AG09309 (cell line): ENCODE results near the gene KRTAP10-7.
"Not testable (repeated sequence)": the region's sequence is repeated elsewhere in the genome, so short reads cannot be mapped to it uniquely, and the experiment has no call there.

Experiments
- DNase-seq: peaks from one replicate; pipeline ENCODE4 v3.0.0-alpha.2; 2010; ENCODE audit warnings: low read depth
- H3K4me3 ChIP-seq: 2 replicates; pipeline ENCODE4 v1.5.1; 2011; ENCODE audit warnings: mild to moderate bottlenecking, low read depth, low read length, moderate library complexity; ENCODE audit not compliant: control insufficient read depth
- TF ChIP-seq, protein P1 (sequence below): IDR thresholded peaks from 2 replicates; pipeline ENCODE4 v1.5.1; 2011; ENCODE audit warnings: mild to moderate bottlenecking, low read depth, low read length, inconsistent platforms; ENCODE audit not compliant: insufficient read depth, control insufficient read depth; ENCODE audit errors: missing control alignments

KRTAP10-7 gene

DNA sequence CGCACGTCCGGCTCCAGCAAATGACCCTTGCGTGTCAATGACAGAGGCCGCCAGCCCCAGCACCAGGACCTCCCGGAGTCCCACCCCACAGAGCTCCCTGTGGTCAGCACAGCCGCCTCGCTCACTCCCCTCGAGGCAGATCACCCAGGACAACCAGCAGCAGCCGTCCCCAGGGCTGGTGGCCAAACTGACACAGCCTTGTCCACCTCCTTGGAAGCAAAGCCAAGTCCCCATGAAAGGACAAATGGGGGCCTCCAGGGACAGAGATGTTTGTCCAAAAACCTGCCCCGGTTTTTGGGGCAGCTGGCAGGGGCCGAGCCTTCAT lies 38.9 kb downstream of the KRTAP10-7 start:
- no peak for DNase-seq
- H3K4me3 ChIP-seq = no peak overlapping the region
- TF ChIP-seq, protein P1, sequence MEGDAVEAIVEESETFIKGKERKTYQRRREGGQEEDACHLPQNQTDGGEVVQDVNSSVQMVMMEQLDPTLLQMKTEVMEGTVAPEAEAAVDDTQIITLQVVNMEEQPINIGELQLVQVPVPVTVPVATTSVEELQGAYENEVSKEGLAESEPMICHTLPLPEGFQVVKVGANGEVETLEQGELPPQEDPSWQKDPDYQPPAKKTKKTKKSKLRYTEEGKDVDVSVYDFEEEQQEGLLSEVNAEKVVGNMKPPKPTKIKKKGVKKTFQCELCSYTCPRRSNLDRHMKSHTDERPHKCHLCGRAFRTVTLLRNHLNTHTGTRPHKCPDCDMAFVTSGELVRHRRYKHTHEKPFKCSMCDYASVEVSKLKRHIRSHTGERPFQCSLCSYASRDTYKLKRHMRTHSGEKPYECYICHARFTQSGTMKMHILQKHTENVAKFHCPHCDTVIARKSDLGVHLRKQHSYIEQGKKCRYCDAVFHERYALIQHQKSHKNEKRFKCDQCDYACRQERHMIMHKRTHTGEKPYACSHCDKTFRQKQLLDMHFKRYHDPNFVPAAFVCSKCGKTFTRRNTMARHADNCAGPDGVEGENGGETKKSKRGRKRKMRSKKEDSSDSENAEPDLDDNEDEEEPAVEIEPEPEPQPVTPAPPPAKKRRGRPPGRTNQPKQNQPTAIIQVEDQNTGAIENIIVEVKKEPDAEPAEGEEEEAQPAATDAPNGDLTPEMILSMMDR = no peak

GRCh38 chr21:44640761-44641160 lies 40.4 kb downstream of the KRTAP10-7 start:
- TF ChIP-seq, protein P1 = no peak
- H3K4me3 ChIP-seq = no peak overlapping the region
- no peak for DNase-seq

DNA sequence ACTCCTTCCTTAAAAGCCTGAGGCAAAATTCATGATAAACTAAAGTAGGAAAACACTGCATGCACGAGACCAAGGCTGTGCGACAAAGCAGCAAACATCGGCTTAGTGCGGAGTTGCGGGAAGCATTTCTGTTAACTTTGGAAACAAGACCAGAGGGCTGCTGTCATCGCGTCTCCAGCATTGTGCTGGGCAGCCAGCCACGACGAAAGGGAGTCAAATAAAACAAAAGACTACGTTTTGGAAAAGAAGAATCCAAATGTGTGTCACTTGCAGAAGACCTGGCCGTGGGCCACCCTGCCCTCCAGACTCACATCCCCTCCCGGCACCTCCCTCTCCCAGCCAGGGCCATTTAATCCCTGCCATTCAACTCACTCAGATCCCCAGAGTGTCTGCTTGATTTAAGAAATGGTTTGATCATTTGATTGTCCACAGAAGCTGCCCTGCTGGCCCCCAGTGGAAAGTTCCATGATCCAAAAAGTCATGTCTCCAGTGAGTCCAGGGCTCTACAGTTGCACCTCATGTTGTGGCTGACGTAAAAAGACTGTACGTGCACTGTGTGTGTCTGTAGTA lies 43.4 kb downstream of the KRTAP10-7 start:
- H3K4me3 ChIP-seq = no peak overlapping the region
- TF ChIP-seq, protein P1 = no peak
- DNase-seq = no peak

DNA sequence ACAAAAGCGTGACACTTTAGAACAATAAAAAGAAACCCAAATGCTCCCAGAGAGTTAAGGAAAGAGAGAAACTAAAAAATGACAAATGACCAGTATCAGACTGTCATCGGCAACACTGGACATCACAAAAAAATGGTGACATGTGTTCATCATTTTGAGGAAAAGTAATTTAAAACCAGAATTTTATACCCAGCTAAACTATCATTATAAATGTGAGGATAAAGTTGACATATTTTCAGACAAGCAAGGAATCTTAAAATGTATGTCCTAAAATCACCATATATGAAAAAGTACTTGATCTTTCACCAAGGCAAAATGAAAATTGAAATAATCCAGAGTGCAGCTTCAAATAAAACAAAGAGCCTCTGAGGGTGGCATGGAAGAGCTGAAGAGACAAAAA lies 44.5 kb downstream of the KRTAP10-7 start:
- no peak overlapping the region for H3K4me3 ChIP-seq
- TF ChIP-seq, protein P1 = no peak
- DNase-seq = no peak

- not testable (repeated sequence) for H3K4me3 ChIP-seq, DNase-seq
Observed at GRCh38 chr21:44646366-44647221, 46.2 kb downstream of the KRTAP10-7 start, which contains the start of gene KRTAP10-11. Gene KRTAP10-11, plus strand, starts transcription at chr21:44646414. Its CDS starts 45 bp downstream, at chr21:44646459.

DNA sequence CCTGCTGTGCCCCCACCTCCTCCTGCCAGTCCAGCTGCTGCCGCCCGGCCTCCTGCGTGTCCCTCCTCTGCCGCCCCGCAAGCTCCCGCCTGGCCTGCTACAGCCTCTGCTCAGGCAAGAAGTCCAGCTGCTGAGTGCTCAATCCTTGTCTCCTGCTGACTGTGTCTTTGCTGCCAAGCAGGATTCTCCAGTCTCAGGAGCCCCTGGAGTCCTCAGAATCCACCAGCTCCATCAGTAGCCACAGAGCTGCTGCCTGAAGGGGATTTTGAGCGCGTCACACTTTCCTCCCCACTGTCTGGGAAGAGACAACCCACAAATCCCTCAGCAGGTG lies 46.8 kb downstream of the KRTAP10-7 start:
- DNase-seq = no peak

More for the DNA sequence above, 46.8 kb downstream of the KRTAP10-7 start:
- TF ChIP-seq, protein P1 = no peak
- no peak overlapping the region for H3K4me3 ChIP-seq
